Putamen (tissue), 1 donor: ENCODE measurements around the gene MLF2.

Experiments used
- DNase-seq: peaks from one replicate; pipeline ENCODE4 v3.0.0-alpha.2; 2016; ENCODE audit warnings: low spot score

Gene MLF2

DNA sequence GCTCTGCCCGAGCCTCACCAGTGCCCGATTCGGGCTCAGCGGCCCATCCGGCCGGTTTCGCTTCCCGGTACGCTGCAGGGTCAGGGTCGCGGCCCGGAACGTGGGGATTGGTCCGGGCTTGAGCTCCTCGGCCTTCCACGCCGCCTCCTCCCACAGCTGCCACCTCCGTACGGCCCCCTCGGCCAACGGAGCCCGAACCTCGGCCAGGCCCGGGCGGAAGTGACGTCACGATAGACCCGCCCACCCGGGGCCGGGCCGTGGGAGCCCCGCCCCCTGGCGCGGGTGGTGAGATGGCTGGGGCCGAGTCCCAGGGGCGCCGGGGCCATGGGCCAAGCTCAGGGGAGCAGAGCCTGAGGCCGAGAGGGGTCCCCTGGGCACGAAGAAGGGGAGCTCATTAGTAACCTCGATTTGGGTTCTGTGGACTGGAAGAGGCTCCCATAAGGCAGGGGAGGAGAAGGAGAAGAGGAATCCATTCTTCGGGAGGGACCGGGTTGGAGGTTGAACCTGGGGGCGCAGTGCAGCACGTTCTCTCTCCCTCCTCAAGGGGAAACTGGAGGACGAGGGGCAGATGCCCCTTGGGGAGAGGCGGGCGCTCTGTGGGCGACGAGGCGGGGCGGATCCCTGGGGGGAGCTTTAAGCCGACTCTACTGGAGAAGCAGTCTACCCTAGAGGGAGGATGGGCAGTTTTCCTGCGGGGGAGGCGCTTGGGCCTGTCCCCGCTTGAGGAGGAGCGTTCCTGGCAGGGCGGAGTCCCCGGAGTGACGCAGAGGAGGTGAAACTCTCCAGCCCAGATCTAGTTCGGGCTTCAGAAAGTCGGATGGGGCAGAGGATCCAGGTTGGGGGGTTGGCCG, at the start of gene MLF2:
TSS of gene MLF2 (minus strand) at position 221 of the 851 bp plus-strand sequence. CDS start 807 bp downstream, outside the sequence.
- DNase-seq: peak; percentile 97

DNA sequence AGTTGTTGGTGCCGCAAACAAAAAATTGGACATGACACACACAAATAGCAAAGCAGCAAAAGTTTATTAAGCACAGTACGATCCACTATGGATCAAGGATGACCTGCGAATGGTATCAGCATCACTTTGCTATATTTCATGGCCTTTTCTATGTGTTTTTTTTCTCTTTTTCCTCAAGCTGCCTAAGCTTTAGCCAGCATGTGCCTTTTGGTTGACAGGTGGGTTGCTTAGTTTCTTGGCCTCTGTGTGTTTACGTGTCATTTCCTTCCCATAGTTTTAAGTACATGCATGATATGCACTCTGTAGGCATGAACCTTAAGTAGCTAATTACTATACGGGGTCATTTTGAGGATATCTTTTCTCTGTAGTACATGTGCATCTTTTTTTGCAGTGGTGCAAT, 46.2 kb upstream of the MLF2 start:
- DNase-seq: no peak

- DNase-seq: no peak
Observed at GRCh38 chr12:6796576-6796975, 43.6 kb upstream of the MLF2 start.

DNA sequence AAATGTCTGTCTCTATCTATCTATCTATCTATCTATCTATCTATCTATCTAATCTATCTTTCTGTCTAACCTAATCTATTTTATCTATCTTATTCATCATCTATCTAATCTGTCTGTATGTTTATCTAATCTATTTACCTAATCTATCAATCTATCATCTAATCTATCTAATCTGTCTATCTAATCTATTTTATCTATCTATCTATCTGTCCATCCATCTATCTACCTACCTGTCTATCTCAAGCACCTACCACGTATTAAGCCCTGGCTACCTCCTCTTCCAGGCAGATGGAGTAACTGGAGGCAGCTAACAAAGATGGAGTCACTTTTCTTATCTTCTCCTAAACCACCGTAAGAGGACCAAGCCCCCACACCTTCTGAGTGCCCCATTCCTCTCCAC, 42.1 kb upstream of the MLF2 start:
- DNase-seq: no peak

DNA sequence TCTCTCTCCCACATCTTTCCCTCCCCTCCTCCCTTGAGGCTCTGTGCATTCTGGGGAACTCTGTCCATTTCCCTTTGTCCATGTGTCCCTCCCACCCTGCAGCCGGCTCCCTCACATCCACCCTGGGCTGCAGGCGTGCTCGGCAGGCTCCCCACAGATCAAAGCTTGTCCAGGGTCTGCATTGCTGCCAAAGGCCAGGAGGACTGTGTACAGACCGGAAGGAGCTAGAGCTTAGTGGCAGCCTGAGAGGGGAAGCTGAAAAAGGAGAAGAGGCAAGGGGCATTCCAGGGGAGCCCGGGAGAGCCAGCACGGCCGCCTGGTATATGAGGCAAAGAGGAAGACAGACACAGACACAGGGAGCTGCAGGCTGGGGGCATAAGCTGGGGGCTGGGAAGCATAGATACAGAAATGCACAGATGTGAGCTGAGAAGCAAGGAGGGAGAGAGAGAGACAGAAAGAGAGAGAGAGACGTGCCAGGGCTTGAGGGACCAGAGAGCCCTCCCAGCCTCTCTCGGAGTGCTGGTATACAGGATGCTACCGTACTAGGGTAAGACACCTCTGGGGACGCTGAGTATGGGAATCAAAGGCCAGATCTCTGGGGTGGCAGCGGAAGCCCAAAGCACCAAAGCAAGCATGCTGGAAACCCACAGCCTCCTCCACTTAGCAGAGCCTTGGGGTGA, 39.7 kb upstream of the MLF2 start:
- peak; percentile 30 for DNase-seq

DNA sequence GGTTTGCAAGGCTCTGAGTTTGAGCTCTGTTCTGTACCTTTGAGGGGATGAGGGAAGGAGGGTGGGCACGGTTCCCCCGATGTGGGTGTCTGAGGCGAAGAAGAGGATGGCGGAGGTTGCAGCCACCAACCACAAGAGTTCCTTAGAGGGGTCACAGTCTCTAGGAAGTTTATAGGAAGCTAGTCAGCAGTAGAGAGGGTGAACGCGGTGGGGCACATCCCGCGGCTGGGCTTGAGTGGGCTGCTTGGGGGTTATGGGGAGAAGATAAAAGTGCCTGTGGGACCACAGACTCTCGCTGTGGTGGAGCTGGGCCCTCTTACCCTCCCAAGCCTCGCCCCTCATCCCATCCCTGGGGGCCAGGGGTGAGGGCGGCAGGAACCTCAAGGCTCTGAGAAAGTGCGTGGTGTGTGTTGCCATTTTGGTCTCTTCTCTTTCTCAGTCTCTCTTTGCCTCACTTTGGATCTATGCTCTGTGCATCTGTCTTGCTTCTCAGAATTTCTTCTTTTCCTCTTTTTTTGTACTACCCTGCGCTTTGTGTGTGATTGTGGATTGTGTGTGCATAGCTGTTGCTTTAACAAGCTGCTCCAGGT, 39.1 kb upstream of the MLF2 start:
- no peak for DNase-seq

- DNase-seq: no peak
Observed at GRCh38 chr12:6790496-6791150, 37.7 kb upstream of the MLF2 start.

- no peak for DNase-seq
Observed at GRCh38 chr12:6788972-6789924, 36.3 kb upstream of the MLF2 start, which contains the start of gene CD4. Gene CD4, plus strand, starts transcription at chr12:6789528. Its CDS starts 10,611 bp downstream, at chr12:6800139.

DNA sequence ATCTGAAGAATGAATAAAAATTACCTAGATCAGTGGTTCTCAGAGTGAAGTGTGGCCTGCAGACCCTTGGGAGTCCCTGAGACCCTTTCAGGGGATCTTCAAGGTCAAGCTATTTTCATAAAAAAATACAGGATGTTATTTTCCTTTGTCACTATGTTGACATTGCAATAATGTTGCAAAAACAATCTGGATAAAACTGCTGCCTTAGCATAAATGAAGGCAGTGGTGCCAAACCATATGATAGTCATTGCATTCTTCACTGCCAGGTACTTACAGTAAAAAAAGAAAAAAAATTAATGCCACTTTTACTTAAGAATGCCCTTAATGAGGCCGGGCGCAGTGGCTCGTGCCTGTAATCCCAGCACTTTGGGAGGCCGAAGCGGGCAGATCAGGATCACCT, 34.4 kb upstream of the MLF2 start:
- no peak for DNase-seq

DNA sequence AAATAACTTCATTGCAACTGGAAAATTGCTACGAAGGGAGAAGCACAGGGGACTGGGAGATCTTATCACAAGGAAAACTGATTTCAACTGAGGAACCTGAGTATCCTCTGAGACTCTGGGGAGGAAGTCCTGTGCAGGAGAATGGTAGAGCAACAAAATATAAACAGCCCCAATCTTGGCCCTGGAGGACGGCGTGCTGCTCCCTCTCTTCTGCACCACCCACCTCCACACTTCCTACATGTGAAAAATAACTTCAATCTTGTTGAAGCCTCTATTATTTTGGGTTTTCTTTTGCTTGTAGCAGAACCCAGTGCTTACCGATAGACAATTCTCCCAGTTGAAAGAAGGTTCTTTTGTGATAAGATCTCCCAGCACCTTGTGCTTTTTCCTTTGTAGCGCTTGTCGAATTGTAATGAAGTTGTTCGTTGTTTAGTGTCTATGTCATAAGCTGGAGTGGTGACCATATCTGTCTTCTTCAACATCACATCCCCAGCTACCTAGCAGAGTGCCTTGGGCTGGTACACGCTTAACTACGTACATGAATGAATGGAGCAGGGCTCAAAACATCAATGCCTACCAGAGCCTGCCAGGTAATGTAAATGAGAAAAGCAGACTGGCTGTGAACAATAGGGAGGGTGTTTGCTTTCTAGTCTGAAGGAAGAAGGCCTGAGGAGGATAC, 33.6 kb upstream of the MLF2 start:
- DNase-seq: no peak

DNA sequence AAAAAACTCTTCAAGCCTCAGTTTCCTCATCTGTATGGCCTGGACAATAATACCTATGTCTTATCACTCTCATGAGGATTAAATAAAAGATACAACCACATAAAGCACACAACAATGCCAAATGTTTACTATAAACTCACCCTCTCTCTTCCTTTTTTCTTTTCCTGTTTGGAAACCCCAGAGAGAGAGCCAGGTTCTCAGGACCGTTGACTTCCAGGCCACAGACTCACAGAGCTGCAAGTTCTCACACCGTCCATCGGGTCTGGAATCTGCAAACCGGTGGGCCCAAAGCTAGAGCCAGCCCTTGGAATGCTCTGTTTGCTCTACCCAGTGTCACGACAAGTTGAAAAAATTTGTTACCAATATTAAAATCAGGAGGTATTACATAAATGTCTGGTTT, 31.8 kb upstream of the MLF2 start:
- no peak for DNase-seq

DNA sequence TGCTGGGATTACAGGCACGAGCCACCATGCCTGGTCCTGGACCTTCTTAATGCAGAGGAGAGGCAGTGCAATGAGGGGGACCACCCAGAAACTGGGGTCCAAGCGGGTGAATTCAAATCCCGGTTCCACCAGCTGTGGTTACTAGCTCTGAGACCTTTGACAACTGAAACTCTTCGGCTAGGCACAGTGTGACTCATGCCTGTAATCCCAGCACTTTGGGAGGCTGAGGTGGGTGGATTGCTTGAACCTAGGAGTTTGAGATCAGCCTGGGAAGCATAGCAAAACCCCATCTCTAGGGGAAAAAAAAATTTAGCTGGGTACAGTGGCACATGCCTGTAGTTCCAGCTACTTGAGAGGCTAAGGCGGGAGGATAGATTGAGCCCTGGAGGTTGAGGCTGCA, 31.4 kb upstream of the MLF2 start:
- DNase-seq: no peak

DNA sequence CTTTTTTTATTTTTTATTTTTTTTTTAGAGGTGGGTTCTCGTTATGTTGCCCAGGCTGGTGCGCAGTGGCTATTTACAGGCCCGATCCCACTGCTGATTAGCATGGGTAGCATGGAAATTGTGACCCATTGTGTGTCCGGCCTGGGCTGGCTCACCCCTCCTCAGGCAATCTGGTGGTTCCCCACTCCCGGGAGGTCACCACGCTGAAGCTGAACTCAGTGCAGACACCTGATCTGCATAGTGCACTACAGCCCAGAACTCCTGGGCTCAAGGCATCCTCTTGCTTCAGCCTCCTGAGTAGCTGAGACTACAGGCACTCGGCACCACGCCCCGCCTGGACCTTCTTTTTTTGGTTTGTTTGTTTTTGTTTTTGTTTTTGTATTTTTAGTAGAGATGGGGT, 30.9 kb upstream of the MLF2 start:
- no peak for DNase-seq

GRCh38 chr12:6782850-6783566, 30.1 kb upstream of the MLF2 start:
- no peak for DNase-seq

GRCh38 chr12:6782119-6782518, 29.2 kb upstream of the MLF2 start:
- DNase-seq: no peak

DNA sequence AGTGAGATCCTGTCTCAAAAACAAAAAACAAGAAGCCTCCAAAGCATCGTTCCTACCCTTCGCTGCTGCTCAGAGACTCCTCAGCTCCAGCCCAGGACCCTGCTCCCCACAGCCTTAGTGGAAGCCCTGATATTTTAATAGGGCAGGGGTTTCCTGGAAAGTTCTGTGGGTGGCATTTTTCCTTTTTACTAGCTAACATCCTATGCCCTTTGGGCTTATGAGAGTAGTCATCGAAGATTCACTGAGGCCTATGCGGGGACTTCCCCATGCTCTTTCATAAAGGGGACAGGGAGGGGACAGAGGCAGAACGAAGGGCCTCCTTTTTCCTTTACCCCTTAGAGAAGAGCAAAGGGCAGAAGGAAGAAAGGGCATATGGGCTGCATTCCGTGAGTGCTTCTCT, 27.6 kb upstream of the MLF2 start:
- no peak for DNase-seq

DNA sequence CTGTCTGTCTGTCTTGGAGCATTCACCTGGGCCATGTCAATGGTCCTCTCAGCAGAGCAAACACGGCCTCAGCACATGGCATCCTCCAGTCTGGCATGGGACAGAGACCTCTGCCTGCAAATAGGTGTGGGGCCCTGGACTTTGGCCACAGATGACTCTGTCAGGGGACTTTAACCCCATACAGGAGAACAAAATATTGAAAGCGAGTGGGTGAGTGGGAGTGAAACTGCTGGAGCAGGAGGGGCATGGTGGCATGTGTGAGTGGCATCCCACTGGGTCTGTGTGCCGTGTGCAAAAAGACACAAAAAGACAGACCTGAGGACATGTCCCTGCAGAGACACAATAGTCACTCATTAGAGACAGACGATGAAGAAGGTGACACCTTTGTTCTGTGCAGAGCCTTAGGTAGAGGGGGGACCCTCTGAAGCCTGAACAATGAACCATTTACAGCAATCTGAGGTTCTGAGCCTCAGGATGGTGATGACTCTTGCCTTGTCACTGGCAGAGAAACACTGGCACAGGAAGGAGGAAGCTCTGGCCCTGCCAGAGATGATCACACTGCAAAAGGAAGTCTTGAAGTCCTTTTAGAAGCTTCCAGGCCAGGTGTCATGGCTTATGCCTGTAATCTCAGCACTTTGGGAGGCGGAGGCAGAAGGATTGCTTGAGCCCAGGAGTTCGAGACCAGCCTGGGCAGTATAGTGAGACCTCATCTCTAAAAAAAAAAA, 26.9 kb upstream of the MLF2 start:
- DNase-seq: no peak

GRCh38 chr12:6778574-6779550, 25.9 kb upstream of the MLF2 start:
- DNase-seq: peak; percentile 89
